WTC11 (cell line): ENCODE measurements around the gene CLMN. TPM values are rescaled to one million over a fixed set of nuclear protein-coding genes. Genes with fewer than 3 reads are reported as not detected.

Experiments used
- ATAC-seq: fragments of 200-7000 bp; cut with Tn5 transposase; 2 replicates; pipeline ENCODE4 v1.10.0; 2021; ENCODE audit warnings: mild to moderate bottlenecking, moderate library complexity
- CTCF ChIA-PET: fragments of 300-600 bp; sonication (Branson Sonifier 250); formaldehyde crosslinking; loops from one replicate; lab custom pipeline; 2021; ENCODE audit warnings: antibody characterized with exemption; lab: Charles Lee
- POLR2A ChIA-PET: fragments of 350-600 bp; sonication (Branson Sonifier 250); formaldehyde crosslinking; loops from one replicate; lab custom pipeline; 2021; ENCODE audit warnings: antibody characterized with exemption; lab: Charles Lee
- DNase-seq: peaks from one replicate; pipeline ENCODE4 v3.0.0; 2021; ENCODE audit warnings: low spot score
- H3K27ac Mint-ChIP-seq: 2 replicates; pipeline ENCODE4 v1.8.0; 2021; ENCODE audit warnings: mixed read lengths
- H3K27me3 Mint-ChIP-seq: 2 replicates; pipeline ENCODE4 v1.8.0; 2021; ENCODE audit warnings: low read depth, mild to moderate bottlenecking, moderate library complexity, mixed read lengths
- H3K36me3 Mint-ChIP-seq: 2 replicates; pipeline ENCODE4 v1.8.0; 2021; ENCODE audit warnings: mixed read lengths
- H3K4me1 Mint-ChIP-seq: 2 replicates; pipeline ENCODE4 v1.8.0; 2022; ENCODE audit warnings: mixed read lengths
- H3K4me3 Mint-ChIP-seq: 2 replicates; pipeline ENCODE4 v1.8.0; 2021; ENCODE audit warnings: mild to moderate bottlenecking, moderate library complexity, mixed read lengths
- H3K9me3 Mint-ChIP-seq: 2 replicates; pipeline ENCODE4 v1.8.0; 2021; ENCODE audit warnings: mixed read lengths
- EMX1 ChIP-seq: fragments of 250-450 bp; sonication (Bioruptor Pico); IDR thresholded peaks from 2 replicates; pipeline ENCODE4 v1.8.0; 2021; ENCODE audit warnings: mild to moderate bottlenecking
- ESRRA ChIP-seq: sonication (generic); formaldehyde crosslinking; IDR thresholded peaks from 2 replicates; pipeline ENCODE4 v1.8.1; 2022; ENCODE audit warnings: mild to moderate bottlenecking, missing genetic modification reagents, borderline replicate concordance
- GABPB1 ChIP-seq: sonication (generic); formaldehyde crosslinking; IDR thresholded peaks from 2 replicates; pipeline ENCODE4 v1.8.1; 2023; ENCODE audit warnings: mild to moderate bottlenecking, missing genetic modification reagents
- HMGXB4 ChIP-seq: sonication (generic); formaldehyde crosslinking; IDR thresholded peaks from 2 replicates; pipeline ENCODE4 v1.8.1; 2023; ENCODE audit warnings: mild to moderate bottlenecking, moderate library complexity, missing genetic modification reagents
- IRF2 ChIP-seq: sonication (generic); formaldehyde crosslinking; IDR thresholded peaks from 2 replicates; pipeline ENCODE4 v1.8.0; 2022; ENCODE audit warnings: low read depth, missing genetic modification reagents, borderline replicate concordance
- MYBL2 ChIP-seq: sonication (generic); formaldehyde crosslinking; IDR thresholded peaks from 2 replicates; pipeline ENCODE4 v1.8.1; 2023; ENCODE audit warnings: mild to moderate bottlenecking, moderate library complexity, missing genetic modification reagents
- NFE2L1 ChIP-seq: sonication (generic); formaldehyde crosslinking; IDR thresholded peaks from 2 replicates; pipeline ENCODE4 v1.8.1; 2023; ENCODE audit warnings: missing genetic modification reagents
- NFYB ChIP-seq: sonication (generic); formaldehyde crosslinking; conservative IDR thresholded peaks from 2 replicates; pipeline ENCODE4 v1.8.0; 2022; ENCODE audit warnings: low read depth, missing genetic modification reagents
- NR3C1 ChIP-seq: sonication (generic); formaldehyde crosslinking; conservative IDR thresholded peaks from 2 replicates; pipeline ENCODE4 v1.8.1; 2023; ENCODE audit warnings: low read depth, mild to moderate bottlenecking, missing genetic modification reagents
- SMAD4 ChIP-seq: sonication (generic); formaldehyde crosslinking; IDR thresholded peaks from 2 replicates; pipeline ENCODE4 v1.8.0; 2022; ENCODE audit warnings: mild to moderate bottlenecking, missing genetic modification reagents
- SOX15 ChIP-seq: fragments of 250-450 bp; sonication (Bioruptor Pico); IDR thresholded peaks from 2 replicates; pipeline ENCODE4 v1.9.0; 2021; ENCODE audit warnings: mild to moderate bottlenecking
- TCF7 ChIP-seq: sonication (generic); formaldehyde crosslinking; IDR thresholded peaks from 2 replicates; pipeline ENCODE4 v1.8.0; 2022; ENCODE audit warnings: mild to moderate bottlenecking, low read depth, missing genetic modification reagents, moderate library complexity
- ZNF121 ChIP-seq: sonication (generic); formaldehyde crosslinking; IDR thresholded peaks from 2 replicates; pipeline ENCODE4 v1.8.0; 2023; ENCODE audit warnings: missing genetic modification reagents
- ZNF219 ChIP-seq: sonication (generic); formaldehyde crosslinking; IDR thresholded peaks from 2 replicates; pipeline ENCODE4 v1.8.0; 2023; ENCODE audit warnings: missing genetic modification reagents, mild to moderate bottlenecking, borderline replicate concordance
- ZNF532 ChIP-seq: fragments of 250-450 bp; sonication (Bioruptor Pico); IDR thresholded peaks from 2 replicates; pipeline ENCODE4 v1.9.0; 2021; ENCODE audit warnings: mild to moderate bottlenecking, borderline replicate concordance
- total RNA-seq: library from RNA; stranded (reverse); gene quantifications from 3 replicates; pipeline ENCODE4 v1.2.3, GENCODE V29; 2021
- TF ChIP-seq, protein P1 (sequence below): sonication (generic); formaldehyde crosslinking; IDR thresholded peaks from 2 replicates; pipeline ENCODE4 v1.8.1; 2023; ENCODE audit warnings: mild to moderate bottlenecking, missing genetic modification reagents
- TF ChIP-seq, protein P2 (sequence below): sonication (generic); formaldehyde crosslinking; IDR thresholded peaks from 2 replicates; pipeline ENCODE4 v1.8.1; 2023; ENCODE audit warnings: mild to moderate bottlenecking, missing genetic modification reagents, moderate library complexity
- TF ChIP-seq, protein P3 (sequence below): sonication (generic); formaldehyde crosslinking; IDR thresholded peaks from 2 replicates; pipeline ENCODE4 v1.8.1; 2023; ENCODE audit warnings: mild to moderate bottlenecking, missing genetic modification reagents, moderate library complexity
- TF ChIP-seq, protein P4 (sequence below): fragments of 250-450 bp; sonication (Bioruptor Pico); IDR thresholded peaks from 2 replicates; pipeline ENCODE4 v2.1.2; 2022; ENCODE audit warnings: mild to moderate bottlenecking, moderate library complexity

CLMN gene
- total RNA-seq, 1 experiment from 2014 or later, result 12.2 TPM

DNA sequence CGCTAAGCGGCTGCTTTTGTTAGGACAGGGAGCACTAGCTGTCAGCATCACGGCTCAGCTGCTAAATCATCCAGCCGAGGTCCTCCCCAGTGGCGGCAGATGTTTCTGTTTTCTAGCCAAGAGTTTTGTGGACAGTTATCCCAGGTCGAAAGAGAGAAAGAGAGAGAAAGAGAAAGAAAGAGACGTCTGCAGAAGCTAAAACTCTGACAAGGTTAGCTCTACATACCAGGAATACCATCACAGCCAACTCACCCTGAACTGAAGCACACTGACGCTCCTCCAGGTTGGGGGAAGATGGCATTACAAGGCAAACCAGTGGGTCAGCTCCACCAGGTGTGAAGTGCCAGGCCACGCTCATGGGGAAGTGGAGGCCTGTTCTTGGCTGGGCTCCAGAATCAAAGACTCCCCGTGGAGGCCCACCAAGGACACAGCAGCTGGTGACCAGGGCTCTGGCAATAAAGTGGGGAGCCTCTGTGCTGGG lies 97.5 kb downstream of the CLMN start:
- TF ChIP-seq ZNF121 (no peak), IRF2 (CRISPR knock-in tag) (no peak), ZNF532 (CRISPR knock-in tag) (no peak), EMX1 (CRISPR knock-in tag) (no peak), ESRRA (CRISPR knock-in tag) (no peak), TCF7 (no peak), SOX15 (no peak), NFE2L1 (CRISPR knock-in tag) (no peak)
- TF ChIP-seq, protein P1, sequence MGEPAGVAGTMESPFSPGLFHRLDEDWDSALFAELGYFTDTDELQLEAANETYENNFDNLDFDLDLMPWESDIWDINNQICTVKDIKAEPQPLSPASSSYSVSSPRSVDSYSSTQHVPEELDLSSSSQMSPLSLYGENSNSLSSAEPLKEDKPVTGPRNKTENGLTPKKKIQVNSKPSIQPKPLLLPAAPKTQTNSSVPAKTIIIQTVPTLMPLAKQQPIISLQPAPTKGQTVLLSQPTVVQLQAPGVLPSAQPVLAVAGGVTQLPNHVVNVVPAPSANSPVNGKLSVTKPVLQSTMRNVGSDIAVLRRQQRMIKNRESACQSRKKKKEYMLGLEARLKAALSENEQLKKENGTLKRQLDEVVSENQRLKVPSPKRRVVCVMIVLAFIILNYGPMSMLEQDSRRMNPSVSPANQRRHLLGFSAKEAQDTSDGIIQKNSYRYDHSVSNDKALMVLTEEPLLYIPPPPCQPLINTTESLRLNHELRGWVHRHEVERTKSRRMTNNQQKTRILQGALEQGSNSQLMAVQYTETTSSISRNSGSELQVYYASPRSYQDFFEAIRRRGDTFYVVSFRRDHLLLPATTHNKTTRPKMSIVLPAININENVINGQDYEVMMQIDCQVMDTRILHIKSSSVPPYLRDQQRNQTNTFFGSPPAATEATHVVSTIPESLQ (CRISPR knock-in tag), result no peak
- TF ChIP-seq, protein P2, sequence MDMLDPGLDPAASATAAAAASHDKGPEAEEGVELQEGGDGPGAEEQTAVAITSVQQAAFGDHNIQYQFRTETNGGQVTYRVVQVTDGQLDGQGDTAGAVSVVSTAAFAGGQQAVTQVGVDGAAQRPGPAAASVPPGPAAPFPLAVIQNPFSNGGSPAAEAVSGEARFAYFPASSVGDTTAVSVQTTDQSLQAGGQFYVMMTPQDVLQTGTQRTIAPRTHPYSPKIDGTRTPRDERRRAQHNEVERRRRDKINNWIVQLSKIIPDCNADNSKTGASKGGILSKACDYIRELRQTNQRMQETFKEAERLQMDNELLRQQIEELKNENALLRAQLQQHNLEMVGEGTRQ (CRISPR knock-in tag), result no peak
- TF ChIP-seq, protein P3, sequence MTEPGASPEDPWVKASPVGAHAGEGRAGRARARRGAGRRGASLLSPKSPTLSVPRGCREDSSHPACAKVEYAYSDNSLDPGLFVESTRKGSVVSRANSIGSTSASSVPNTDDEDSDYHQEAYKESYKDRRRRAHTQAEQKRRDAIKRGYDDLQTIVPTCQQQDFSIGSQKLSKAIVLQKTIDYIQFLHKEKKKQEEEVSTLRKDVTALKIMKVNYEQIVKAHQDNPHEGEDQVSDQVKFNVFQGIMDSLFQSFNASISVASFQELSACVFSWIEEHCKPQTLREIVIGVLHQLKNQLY (CRISPR knock-in tag), result no peak
- CTCF ChIA-PET, result no interaction called here
- Mint-ChIP-seq H3K4me3 (no peak overlapping the region), H3K27me3 (peaks cover 46% of the 10 kb centered on the region), H3K4me1 (peaks cover 68% of the 10 kb centered on the region), H3K27ac (no peak overlapping the region), H3K9me3 (no peaks in the 10 kb centered on the region), H3K36me3 (no peaks in the 10 kb centered on the region)
- ATAC-seq (peak; percentile 38), DNase-seq (no peak)
- POLR2A ChIA-PET, result no interaction called here

DNA sequence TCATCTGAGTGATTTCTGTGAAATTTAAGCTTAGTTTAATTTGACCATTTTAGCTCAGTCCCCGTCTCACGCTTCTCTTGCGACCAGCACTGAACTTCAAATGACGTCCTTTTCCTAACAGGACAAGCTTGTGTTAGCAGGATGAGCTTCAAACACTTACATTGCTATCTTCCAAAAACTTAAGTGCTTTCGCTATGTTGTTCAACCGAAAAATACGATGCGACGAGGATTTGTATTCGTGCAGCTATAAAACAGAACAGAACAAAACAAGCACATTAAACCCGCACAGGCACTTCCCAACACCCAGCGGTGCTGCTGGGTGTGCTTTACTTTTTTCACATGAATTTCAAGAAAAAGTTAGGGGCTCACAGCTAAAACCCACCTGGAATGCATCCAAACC lies 98.2 kb downstream of the CLMN start:
- Mint-ChIP-seq H3K36me3 (no peaks in the 10 kb centered on the region), H3K27me3 (peaks cover 52% of the 10 kb centered on the region), H3K4me3 (no peak overlapping the region), H3K27ac (no peak overlapping the region), H3K4me1 (peaks cover 62% of the 10 kb centered on the region), H3K9me3 (no peaks in the 10 kb centered on the region)
- ChIA-PET CTCF (interaction anchor here (1.5 kb wide), 1 partner anchor 140 kb away, joined by 5 read pairs; no protein-coding TSS in a partner anchor), POLR2A (no interaction called here)
- no peak for ATAC-seq
- TF ChIP-seq MYBL2 (CRISPR knock-in tag), result no peak
- TF ChIP-seq NR3C1 (CRISPR knock-in tag), result no peak
- no peak for TF ChIP-seq TCF7
- no peak for TF ChIP-seq SMAD4 (CRISPR knock-in tag)
- no peak for TF ChIP-seq ZNF121
- TF ChIP-seq NFYB (CRISPR knock-in tag), result no peak
- no peak for TF ChIP-seq GABPB1
- TF ChIP-seq, protein P4, sequence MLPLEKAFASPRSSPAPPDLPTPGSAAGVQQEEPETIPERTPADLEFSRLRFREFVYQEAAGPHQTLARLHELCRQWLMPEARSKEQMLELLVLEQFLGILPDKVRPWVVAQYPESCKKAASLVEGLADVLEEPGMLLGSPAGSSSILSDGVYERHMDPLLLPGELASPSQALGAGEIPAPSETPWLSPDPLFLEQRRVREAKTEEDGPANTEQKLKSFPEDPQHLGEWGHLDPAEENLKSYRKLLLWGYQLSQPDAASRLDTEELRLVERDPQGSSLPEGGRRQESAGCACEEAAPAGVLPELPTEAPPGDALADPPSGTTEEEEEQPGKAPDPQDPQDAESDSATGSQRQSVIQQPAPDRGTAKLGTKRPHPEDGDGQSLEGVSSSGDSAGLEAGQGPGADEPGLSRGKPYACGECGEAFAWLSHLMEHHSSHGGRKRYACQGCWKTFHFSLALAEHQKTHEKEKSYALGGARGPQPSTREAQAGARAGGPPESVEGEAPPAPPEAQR (CRISPR knock-in tag), result no peak
- no peak for TF ChIP-seq ZNF219 (CRISPR knock-in tag)
- TF ChIP-seq HMGXB4, result no peak
- DNase-seq, result no peak
